RWPE1 (cell line): Measurements from ENCODE around the gene SLC26A1.

Experiments
- CTCF ChIA-PET: fragments of 350-600 bp; sonication (Branson Sonifier 250); formaldehyde crosslinking; extraction: SDS; loops from one replicate; lab custom pipeline; 2021; lab: Yijun Ruan, JAX
- POLR2A ChIA-PET: fragments of 400-600 bp; formaldehyde crosslinking; extraction: SDS; loops from one replicate; lab custom pipeline; 2020; ENCODE audit warnings: antibody characterized with exemption; ENCODE audit not compliant: low non-redundant PET; lab: Yijun Ruan, JAX
- DNase-seq: peaks from one replicate; pipeline ENCODE4 v3.0.0; 2012; ENCODE audit warnings: low spot score
- H3K27ac ChIP-seq: fragments of 450-650 bp; 2 replicates; pipeline ENCODE4 v1.5.1; 2017
- TF ChIP-seq, protein P1 (sequence below): fragments of 450-650 bp; conservative IDR thresholded peaks from 2 replicates; pipeline ENCODE4 v1.5.1; 2017; ENCODE audit warnings: low read depth, mild to moderate bottlenecking

Gene SLC26A1

DNA sequence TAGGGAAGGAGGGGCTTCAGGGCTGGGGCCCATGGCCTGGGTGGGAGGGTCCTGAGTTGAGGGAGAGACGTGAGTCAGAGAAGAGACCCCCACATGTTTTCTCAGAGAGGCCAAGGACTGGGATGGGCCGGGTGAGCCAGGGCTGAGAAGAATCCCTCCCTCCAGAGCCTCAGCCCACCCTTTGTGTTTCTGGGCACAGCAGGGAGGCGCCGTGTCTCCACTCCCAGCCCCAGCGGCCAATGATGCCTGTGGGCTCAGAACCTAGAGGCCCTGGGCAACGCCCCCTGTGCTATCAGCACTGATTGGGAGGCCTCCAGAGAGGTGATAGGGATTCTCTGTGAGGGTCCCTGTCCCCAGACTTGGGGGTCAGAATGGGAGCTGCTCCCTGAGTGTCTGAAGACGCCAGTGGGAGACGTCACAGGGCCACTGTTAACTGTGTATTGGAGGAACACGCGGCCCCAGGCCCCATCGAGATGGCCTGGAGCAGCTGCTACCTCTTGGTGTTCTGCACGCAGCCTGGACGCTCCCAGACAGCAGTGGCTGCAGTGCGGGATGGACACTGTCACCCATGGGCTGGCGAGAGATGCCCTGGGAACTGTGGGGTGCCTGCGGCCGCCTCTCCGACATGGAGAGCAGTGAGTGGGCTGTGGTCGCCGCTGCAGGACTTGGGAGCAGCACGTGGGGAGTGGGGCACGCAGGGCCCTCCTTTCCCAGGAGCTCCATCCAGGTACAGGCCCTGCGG, 26.7 kb upstream of the SLC26A1 start:
- DNase-seq, result no peak
- POLR2A ChIA-PET, result no interaction called here
- TF ChIP-seq, protein P1, sequence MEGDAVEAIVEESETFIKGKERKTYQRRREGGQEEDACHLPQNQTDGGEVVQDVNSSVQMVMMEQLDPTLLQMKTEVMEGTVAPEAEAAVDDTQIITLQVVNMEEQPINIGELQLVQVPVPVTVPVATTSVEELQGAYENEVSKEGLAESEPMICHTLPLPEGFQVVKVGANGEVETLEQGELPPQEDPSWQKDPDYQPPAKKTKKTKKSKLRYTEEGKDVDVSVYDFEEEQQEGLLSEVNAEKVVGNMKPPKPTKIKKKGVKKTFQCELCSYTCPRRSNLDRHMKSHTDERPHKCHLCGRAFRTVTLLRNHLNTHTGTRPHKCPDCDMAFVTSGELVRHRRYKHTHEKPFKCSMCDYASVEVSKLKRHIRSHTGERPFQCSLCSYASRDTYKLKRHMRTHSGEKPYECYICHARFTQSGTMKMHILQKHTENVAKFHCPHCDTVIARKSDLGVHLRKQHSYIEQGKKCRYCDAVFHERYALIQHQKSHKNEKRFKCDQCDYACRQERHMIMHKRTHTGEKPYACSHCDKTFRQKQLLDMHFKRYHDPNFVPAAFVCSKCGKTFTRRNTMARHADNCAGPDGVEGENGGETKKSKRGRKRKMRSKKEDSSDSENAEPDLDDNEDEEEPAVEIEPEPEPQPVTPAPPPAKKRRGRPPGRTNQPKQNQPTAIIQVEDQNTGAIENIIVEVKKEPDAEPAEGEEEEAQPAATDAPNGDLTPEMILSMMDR, result no peak
- H3K27ac ChIP-seq, result peak overlapping the region; percentile 55; the same call in 1 of the 2 replicates
- CTCF ChIA-PET, result no interaction called here

DNA sequence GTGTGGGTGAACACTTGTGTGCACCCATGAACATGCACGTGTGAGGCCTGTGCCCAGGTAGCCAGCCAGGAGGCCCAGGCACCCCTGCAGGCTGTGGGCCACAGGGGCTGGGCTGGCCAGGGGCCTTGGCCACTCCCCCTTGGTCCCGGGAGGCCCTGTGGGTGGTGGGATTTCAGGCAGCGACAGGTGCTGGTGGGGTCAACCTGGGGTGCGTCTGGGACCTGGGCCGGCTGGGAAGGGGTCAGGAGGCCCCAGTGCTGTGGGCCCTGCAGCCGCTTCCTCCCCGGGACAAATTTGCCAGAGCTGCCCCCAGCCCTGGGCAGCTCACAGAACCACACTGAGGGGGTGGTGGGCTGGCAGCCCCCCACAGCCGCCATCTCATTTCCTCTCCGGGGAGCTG, 26.1 kb upstream of the SLC26A1 start:
- CTCF ChIA-PET, result no interaction called here
- no peak for DNase-seq
- peak overlapping the region; percentile 55; the same call in 1 of the 2 replicates for H3K27ac ChIP-seq
- TF ChIP-seq, protein P1, result no peak
- POLR2A ChIA-PET, result no interaction called here

GRCh38 chr4:1018147-1019020, 25.2 kb upstream of the SLC26A1 start:
- TF ChIP-seq, protein P1, result no peak
- ChIA-PET CTCF (no interaction called here), POLR2A (no interaction called here)
- H3K27ac ChIP-seq, result 0 out of 2 replicates have a peak overlapping the region, but pooled peaks have one; percentile 55
- DNase-seq, result no peak

DNA sequence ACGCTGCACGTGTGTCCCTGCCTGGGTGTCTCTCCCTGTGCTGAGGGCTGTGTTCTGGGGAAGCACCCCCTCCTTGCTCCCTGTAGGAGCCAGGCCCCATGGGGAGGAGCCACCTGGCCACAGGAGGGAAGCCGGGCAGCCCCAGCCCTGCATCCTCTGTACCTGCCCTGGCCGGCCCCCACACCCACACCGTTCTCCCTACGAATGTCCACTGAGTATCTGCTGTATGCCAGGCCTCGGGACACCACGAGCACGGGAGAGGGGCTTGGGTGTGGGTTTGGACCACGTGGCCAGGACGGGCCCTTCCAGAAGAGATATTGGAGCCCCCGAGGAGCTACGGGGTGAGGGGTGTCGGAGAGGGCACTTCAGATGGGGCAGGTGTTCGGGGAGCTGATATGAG, 24.5 kb upstream of the SLC26A1 start:
- POLR2A ChIA-PET, result no interaction called here
- no peak overlapping the region for H3K27ac ChIP-seq
- no peak for DNase-seq
- CTCF ChIA-PET, result no interaction called here
- TF ChIP-seq, protein P1, result no peak

DNA sequence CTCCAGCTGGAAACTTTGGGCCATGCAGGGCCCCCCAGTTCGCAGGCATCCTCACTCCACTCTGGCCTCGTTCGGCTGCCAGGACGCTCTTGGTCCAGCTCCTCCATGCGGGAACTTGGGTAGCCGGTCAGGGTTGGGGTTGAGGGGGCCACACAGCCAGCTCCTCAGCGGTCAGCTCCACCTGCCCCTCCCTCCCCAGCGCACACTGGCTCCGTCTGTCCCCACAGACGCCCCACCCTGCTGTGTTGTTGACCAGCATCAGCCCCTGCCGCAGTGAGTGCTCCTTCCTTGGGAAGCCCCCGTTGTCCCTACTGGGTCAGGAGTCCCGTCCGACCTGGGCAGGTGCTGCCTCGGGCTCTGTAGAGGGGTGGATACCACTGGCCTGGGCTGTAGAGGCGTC, 24.0 kb upstream of the SLC26A1 start:
- ChIA-PET POLR2A (no interaction called here), CTCF (no interaction called here)
- TF ChIP-seq, protein P1, result no peak

DNA sequence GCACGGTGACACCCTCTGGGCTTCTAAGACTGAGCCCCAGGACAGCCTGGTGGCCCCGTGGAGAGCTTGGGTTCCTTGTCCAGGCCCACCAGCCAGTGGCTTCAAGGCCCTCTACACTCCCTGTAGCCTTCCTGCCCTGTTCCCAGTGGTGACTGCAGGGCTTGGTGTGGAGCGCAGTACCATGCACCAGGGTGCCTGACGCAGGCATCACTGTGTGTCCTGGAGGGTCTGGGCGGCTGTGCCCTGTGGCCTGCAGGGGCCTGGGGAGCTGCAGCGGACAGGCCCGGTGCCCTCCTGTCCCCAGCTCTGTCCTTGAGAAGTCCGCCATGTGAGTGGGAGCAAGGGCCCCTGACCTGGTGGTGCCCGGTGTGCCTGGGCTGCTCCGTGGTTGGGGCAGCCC, 22.5 kb upstream of the SLC26A1 start:
- TF ChIP-seq, protein P1, result no peak
- ChIA-PET POLR2A (interaction anchor here (0.7 kb wide), 1 partner anchor 79 kb away, joined by 4 read pairs; no protein-coding TSS in a partner anchor), CTCF (no interaction called here)
- DNase-seq, result no peak
- peak overlapping the region; percentile 3; the same call in 1 of the 2 replicates for H3K27ac ChIP-seq

More for the DNA sequence above, 24.0 kb upstream of the SLC26A1 start:
- no peak overlapping the region for H3K27ac ChIP-seq
- no peak for DNase-seq
